HepG2 (cell line): ENCODE measurements around the gene PRR29. TPM values are rescaled to one million over a fixed set of nuclear protein-coding genes. Genes with fewer than 3 reads are reported as not detected.
A peak's percentile ranks its signal among the peaks of the same experiment; 100 is the strongest.

Experiments
- ADNP ChIP-seq: sonication (generic); formaldehyde crosslinking; IDR thresholded peaks from 2 replicates; pipeline ENCODE4 v1.4.0; 2020; ENCODE audit warnings: missing genetic modification reagents
- GLI4 ChIP-seq: sonication (generic); formaldehyde crosslinking; IDR thresholded peaks from 2 replicates; pipeline ENCODE4 v1.5.1; 2020; ENCODE audit warnings: missing genetic modification reagents, mild to moderate bottlenecking, moderate library complexity, borderline replicate concordance
- KLF16 ChIP-seq, 2 experiments: sonication (generic) in 1 of 2; formaldehyde crosslinking in 1 of 2; IDR thresholded peaks; 2 replicates each; pipeline versions ENCODE4 v1.6.1 to v1.8.0; 2016 to 2023; ENCODE audit warnings: missing genetic modification reagents in 2 of 2, missing compliant biosample characterization in 1 of 2
- PRDM4 ChIP-seq: sonication (generic); formaldehyde crosslinking; IDR thresholded peaks from 2 replicates; pipeline ENCODE4 v1.9.0; 2021; ENCODE audit warnings: missing genetic modification reagents, borderline replicate concordance
- RARA ChIP-seq: IDR thresholded peaks from 2 replicates; pipeline ENCODE4 v1.6.1; 2016; ENCODE audit warnings: missing genetic modification reagents, missing compliant biosample characterization
- RFXAP ChIP-seq: sonication (generic); formaldehyde crosslinking; IDR thresholded peaks from 2 replicates; pipeline ENCODE4 v1.4.0; 2020; ENCODE audit warnings: missing genetic modification reagents, borderline replicate concordance
- SMC3 ChIP-seq: IDR thresholded peaks from 2 replicates; pipeline ENCODE4 v1.6.1; 2011; ENCODE audit warnings: low read length, improper control_type of control experiment
- SP1 ChIP-seq, 2 experiments: fragments of 450-650 bp in 1 of 2; sonication (generic) in 1 of 2; formaldehyde crosslinking in 1 of 2; IDR thresholded peaks; 2 replicates each; pipeline versions ENCODE4 v1.4.0 to v1.6.1; 2016 to 2020; ENCODE audit warnings: missing genetic modification reagents in 1 of 2
- STAG1 ChIP-seq: sonication (generic); formaldehyde crosslinking; IDR thresholded peaks from 2 replicates; pipeline ENCODE4 v1.4.0; 2020; ENCODE audit warnings: missing genetic modification reagents
- SYNCRIP ChIP-seq: fragments of 200-400 bp; formaldehyde crosslinking; IDR thresholded peaks from 2 replicates; pipeline ENCODE4 v1.6.1; 2018; ENCODE audit warnings: mild to moderate bottlenecking, low read depth, low read length; ENCODE audit not compliant: insufficient read depth
- TBX3 ChIP-seq: fragments of 450-650 bp; IDR thresholded peaks from 2 replicates; pipeline ENCODE4 v1.6.1; 2017; ENCODE audit warnings: antibody characterized with exemption, mild to moderate bottlenecking, inconsistent platforms, borderline replicate concordance
- ZBTB3 ChIP-seq: sonication (generic); formaldehyde crosslinking; IDR thresholded peaks from 2 replicates; pipeline ENCODE4 v1.4.0; 2020; ENCODE audit warnings: low read depth, mild to moderate bottlenecking, moderate library complexity, missing genetic modification reagents, borderline replicate concordance
- ZNF264 ChIP-seq: sonication (generic); formaldehyde crosslinking; IDR thresholded peaks from 2 replicates; pipeline ENCODE4 v1.4.0; 2020; ENCODE audit warnings: missing genetic modification reagents
- ZNF335 ChIP-seq: sonication (generic); formaldehyde crosslinking; IDR thresholded peaks from 2 replicates; pipeline ENCODE4 v1.4.0; 2020; ENCODE audit warnings: missing genetic modification reagents
- ZNF598 ChIP-seq: sonication (generic); formaldehyde crosslinking; IDR thresholded peaks from 2 replicates; pipeline ENCODE4 v1.5.1; 2020; ENCODE audit warnings: mild to moderate bottlenecking, missing genetic modification reagents, borderline replicate concordance
- ZNF724P ChIP-seq: sonication (generic); formaldehyde crosslinking; IDR thresholded peaks from 2 replicates; pipeline ENCODE4 v1.8.0; 2022; ENCODE audit warnings: missing genetic modification reagents, borderline replicate concordance
- ZSCAN12 ChIP-seq: sonication (generic); formaldehyde crosslinking; IDR thresholded peaks from 2 replicates; pipeline ENCODE4 v1.9.0; 2021; ENCODE audit warnings: mild to moderate bottlenecking, missing genetic modification reagents
- polyA plus RNA-seq, 8 experiments: library from polyadenylated mRNA; depleted of rRNA in 3 of 8; stranded (reverse) in 7 of 8; unstranded in 1 of 8; fragments of >200 nt; fragmentation: Illumina TruSeq in 4 of 8; extraction: Trizol in 4 of 8; gene quantifications; 2 replicates each; pipeline versions ENCODE4 v1.2.1 to v1.2.3, GENCODE V29; 2011 to 2016; ENCODE audit warnings: low read depth in 4 of 8, missing spikeins in 1 of 8, mixed read lengths in 1 of 8; ENCODE audit not compliant: insufficient read depth in 1 of 8
- total RNA-seq, 5 experiments: library from RNA; depleted of rRNA; stranded (reverse); fragments of >200 nt; fragmentation: Illumina TruSeq; extraction: Trizol; gene quantifications; 2 replicates each; pipeline ENCODE4 v1.2.3, GENCODE V29; 2016; ENCODE audit warnings: low read depth in 1 of 5
- TF ChIP-seq, protein P1 (sequence below): sonication (generic); formaldehyde crosslinking; IDR thresholded peaks from 2 replicates; pipeline ENCODE4 v1.4.0; 2020; ENCODE audit warnings: missing genetic modification reagents, borderline replicate concordance
- TF ChIP-seq, protein P2 (sequence below): sonication (generic); formaldehyde crosslinking; IDR thresholded peaks from 2 replicates; pipeline ENCODE4 v1.4.0; 2020; ENCODE audit warnings: low read depth, mild to moderate bottlenecking, missing genetic modification reagents
- TF ChIP-seq, protein P3 (sequence below): IDR thresholded peaks from 2 replicates; pipeline ENCODE4 v1.6.1; 2016; ENCODE audit warnings: control low read depth

PRR29 gene
- total and polyA plus RNA-seq, 2 of the 13 experiments (the other 11 are each of a cell fraction or from before 2014, with no cell fraction given), result 0.07 to 0.20 TPM

- TF ChIP-seq PRDM4 (CRISPR knock-in tag) (no peak), ZSCAN12 (CRISPR knock-in tag) (no peak), RFXAP (CRISPR knock-in tag) (no peak), STAG1 (CRISPR knock-in tag) (peak; percentile 66), SMC3 (peak; percentile 83), ZBTB3 (no peak), ZNF264 (CRISPR knock-in tag) (no peak), SYNCRIP (no peak), ZNF335 (CRISPR knock-in tag) (no peak), KLF16 (CRISPR knock-in tag; IDR thresholded peaks at IDR 0.05) (0 out of 4 replicates have a peak, but pooled peaks of 1 of the 2 experiments have one; percentile 28), TBX3 (no peak), ZNF598 (CRISPR knock-in tag) (no peak), ZNF724P (CRISPR knock-in tag) (no peak), SP1 (IDR thresholded peaks at IDR 0.05) (no peak), SP1 (CRISPR knock-in tag; IDR thresholded peaks at IDR 0.05) (no peak), RARA (CRISPR knock-in tag) (no peak), ADNP (CRISPR knock-in tag) (no peak), GLI4 (CRISPR knock-in tag) (no peak)
- TF ChIP-seq, protein P1, sequence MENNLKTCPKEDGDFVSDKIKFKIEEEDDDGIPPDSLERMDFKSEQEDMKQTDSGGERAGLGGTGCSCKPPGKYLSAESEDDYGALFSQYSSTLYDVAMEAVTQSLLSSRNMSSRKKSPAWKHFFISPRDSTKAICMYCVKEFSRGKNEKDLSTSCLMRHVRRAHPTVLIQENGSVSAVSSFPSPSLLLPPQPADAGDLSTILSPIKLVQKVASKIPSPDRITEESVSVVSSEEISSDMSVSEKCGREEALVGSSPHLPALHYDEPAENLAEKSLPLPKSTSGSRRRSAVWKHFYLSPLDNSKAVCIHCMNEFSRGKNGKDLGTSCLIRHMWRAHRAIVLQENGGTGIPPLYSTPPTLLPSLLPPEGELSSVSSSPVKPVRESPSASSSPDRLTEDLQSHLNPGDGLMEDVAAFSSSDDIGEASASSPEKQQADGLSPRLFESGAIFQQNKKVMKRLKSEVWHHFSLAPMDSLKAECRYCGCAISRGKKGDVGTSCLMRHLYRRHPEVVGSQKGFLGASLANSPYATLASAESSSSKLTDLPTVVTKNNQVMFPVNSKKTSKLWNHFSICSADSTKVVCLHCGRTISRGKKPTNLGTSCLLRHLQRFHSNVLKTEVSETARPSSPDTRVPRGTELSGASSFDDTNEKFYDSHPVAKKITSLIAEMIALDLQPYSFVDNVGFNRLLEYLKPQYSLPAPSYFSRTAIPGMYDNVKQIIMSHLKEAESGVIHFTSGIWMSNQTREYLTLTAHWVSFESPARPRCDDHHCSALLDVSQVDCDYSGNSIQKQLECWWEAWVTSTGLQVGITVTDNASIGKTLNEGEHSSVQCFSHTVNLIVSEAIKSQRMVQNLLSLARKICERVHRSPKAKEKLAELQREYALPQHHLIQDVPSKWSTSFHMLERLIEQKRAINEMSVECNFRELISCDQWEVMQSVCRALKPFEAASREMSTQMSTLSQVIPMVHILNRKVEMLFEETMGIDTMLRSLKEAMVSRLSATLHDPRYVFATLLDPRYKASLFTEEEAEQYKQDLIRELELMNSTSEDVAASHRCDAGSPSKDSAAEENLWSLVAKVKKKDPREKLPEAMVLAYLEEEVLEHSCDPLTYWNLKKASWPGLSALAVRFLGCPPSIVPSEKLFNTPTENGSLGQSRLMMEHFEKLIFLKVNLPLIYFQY (CRISPR knock-in tag), result no peak
- TF ChIP-seq, protein P2, sequence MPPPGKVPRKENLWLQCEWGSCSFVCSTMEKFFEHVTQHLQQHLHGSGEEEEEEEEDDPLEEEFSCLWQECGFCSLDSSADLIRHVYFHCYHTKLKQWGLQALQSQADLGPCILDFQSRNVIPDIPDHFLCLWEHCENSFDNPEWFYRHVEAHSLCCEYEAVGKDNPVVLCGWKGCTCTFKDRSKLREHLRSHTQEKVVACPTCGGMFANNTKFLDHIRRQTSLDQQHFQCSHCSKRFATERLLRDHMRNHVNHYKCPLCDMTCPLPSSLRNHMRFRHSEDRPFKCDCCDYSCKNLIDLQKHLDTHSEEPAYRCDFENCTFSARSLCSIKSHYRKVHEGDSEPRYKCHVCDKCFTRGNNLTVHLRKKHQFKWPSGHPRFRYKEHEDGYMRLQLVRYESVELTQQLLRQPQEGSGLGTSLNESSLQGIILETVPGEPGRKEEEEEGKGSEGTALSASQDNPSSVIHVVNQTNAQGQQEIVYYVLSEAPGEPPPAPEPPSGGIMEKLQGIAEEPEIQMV (CRISPR knock-in tag), result no peak
- TF ChIP-seq, protein P3, sequence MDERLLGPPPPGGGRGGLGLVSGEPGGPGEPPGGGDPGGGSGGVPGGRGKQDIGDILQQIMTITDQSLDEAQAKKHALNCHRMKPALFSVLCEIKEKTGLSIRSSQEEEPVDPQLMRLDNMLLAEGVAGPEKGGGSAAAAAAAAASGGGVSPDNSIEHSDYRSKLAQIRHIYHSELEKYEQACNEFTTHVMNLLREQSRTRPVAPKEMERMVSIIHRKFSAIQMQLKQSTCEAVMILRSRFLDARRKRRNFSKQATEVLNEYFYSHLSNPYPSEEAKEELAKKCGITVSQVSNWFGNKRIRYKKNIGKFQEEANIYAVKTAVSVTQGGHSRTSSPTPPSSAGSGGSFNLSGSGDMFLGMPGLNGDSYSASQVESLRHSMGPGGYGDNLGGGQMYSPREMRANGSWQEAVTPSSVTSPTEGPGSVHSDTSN (CRISPR knock-in tag), result no peak
Measured at GRCh38 chr17:64028874-64029464, 30.8 kb downstream of the PRR29 start (continued).
